Duodenal mucosa (tissue), 2 donors: ENCODE results near the gene ASS1.
"Not testable (repeated sequence)": the region's sequence is repeated elsewhere in the genome, so short reads cannot be mapped to it uniquely, and the experiment has no call there.

Source experiments
- H3K27ac ChIP-seq: one replicate; pipeline ENCODE4 v1.7.0; 2013; ENCODE audit warnings: low read depth, low read length
- H3K27me3 ChIP-seq, 2 donors: one replicate each; pipeline ENCODE4 v1.7.0; 2013; ENCODE audit warnings: low read length in 2 of 2, control low read depth in 1 of 2; ENCODE audit not compliant: insufficient read depth in 2 of 2, control insufficient read depth in 1 of 2
- H3K36me3 ChIP-seq, 2 donors: one replicate each; pipeline ENCODE4 v1.7.0; 2013; ENCODE audit warnings: low read length in 2 of 2, control low read depth in 1 of 2; ENCODE audit not compliant: insufficient read depth in 2 of 2, control insufficient read depth in 1 of 2
- H3K4me1 ChIP-seq, 2 donors: one replicate each; pipeline ENCODE4 v1.7.0; 2013; ENCODE audit warnings: low read length in 2 of 2, control low read depth in 1 of 2; ENCODE audit not compliant: insufficient read depth in 2 of 2, control insufficient read depth in 1 of 2
- H3K4me3 ChIP-seq, 2 donors: one replicate each; pipeline ENCODE4 v1.7.0; 2013; ENCODE audit warnings: low read length in 2 of 2, low read depth in 1 of 2
- H3K9ac ChIP-seq, 2 donors: one replicate each; pipeline ENCODE4 v1.7.0; 2013; ENCODE audit warnings: low read length in 2 of 2, low read depth in 1 of 2
- H3K9me3 ChIP-seq, 2 donors: one replicate each; pipeline ENCODE4 v1.7.0; 2013; ENCODE audit warnings: low read length in 2 of 2, control low read depth in 1 of 2; ENCODE audit not compliant: control insufficient read depth in 1 of 2

Gene ASS1

DNA sequence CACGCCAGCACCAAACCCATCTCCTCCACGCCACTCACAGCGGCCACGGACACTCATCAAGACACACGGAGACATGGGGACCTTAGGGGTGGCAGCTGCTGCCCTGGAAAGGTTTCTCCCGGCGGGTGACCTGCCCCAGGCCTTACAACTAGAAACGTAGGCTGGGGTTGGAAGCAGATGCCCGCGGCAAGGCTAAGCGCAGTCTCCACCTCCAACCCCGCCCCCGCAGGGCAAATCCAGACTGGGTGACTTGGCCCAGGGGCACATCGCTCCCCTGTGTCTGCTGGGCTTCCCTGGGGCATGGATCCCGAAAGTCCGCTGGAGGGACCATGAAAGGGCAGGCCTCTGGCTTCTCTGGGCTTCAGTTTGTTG is 12.0 kb upstream of the ASS1 start:
- H3K27ac ChIP-seq, result no peak overlapping the region
- peaks cover 0 to 3% of the 10 kb centered on the region in 2 donors for H3K36me3 ChIP-seq
- peaks cover 0 to 9% of the 10 kb centered on the region in 2 donors for H3K9me3 ChIP-seq
- H3K4me1 ChIP-seq, result peaks cover 7 to 10% of the 10 kb centered on the region in 2 donors
- H3K4me3 ChIP-seq, result no peak overlapping the region
- H3K9ac ChIP-seq, result no peak overlapping the region
- H3K27me3 ChIP-seq, result peaks cover 19 to 21% of the 10 kb centered on the region in 2 donors

GRCh38 chr9:130433168-130433946 is 11.4 kb upstream of the ASS1 start:
- H3K36me3 ChIP-seq, result peaks cover 0 to 3% of the 10 kb centered on the region in 2 donors
- peaks cover 0 to 9% of the 10 kb centered on the region in 2 donors for H3K9me3 ChIP-seq
- no peak overlapping the region for H3K27ac ChIP-seq
- no peak overlapping the region for H3K9ac ChIP-seq
- peak overlapping the region; percentile 28 to 58 for H3K4me3 ChIP-seq
- H3K4me1 ChIP-seq, result peaks cover 7 to 10% of the 10 kb centered on the region in 2 donors
- H3K27me3 ChIP-seq, result peaks cover 19 to 21% of the 10 kb centered on the region in 2 donors

DNA sequence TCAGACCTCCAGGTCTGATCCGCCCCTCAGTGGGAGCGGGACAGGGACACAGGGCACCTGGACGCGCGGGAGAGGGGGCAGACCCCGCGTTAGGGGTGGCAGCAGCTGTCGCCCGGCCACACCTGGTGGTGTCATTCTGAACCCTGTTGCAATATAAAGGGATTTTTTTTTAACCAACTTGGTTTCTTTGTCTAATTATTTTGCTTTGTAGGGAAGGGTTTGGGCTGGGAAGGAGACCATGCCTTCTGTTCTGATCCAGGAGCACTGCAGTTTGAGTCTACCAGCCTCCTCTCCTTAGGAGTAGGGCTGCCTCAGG is 10.9 kb upstream of the ASS1 start:
- Histone ChIP-seq H3K9me3 (peaks cover 0 to 9% of the 10 kb centered on the region in 2 donors), H3K4me1 (peaks cover 7 to 10% of the 10 kb centered on the region in 2 donors), H3K4me3 (no peak overlapping the region), H3K36me3 (peaks cover 0 to 3% of the 10 kb centered on the region in 2 donors), H3K9ac (no peak overlapping the region), H3K27me3 (peaks cover 19 to 21% of the 10 kb centered on the region in 2 donors), H3K27ac (no peak overlapping the region)

- H3K9ac ChIP-seq, H3K27ac ChIP-seq, H3K9me3 ChIP-seq, H3K4me3 ChIP-seq, H3K36me3 ChIP-seq: not testable (repeated sequence)
- H3K27me3 ChIP-seq, result peaks cover 19 to 21% of the 10 kb centered on the region in 2 donors
- peaks cover 7 to 10% of the 10 kb centered on the region in 2 donors for H3K4me1 ChIP-seq
Observed at GRCh38 chr9:130434656-130435055, 10.1 kb upstream of the ASS1 start.

- H3K36me3 ChIP-seq, result no peaks in the 10 kb centered on the region
- H3K27me3 ChIP-seq, result peaks cover 19 to 20% of the 10 kb centered on the region in 2 donors
- H3K4me3 ChIP-seq, result no peak overlapping the region
- H3K9ac ChIP-seq, result no peak overlapping the region
- peaks cover 2 to 6% of the 10 kb centered on the region in 2 donors for H3K9me3 ChIP-seq
- H3K27ac ChIP-seq, result no peak overlapping the region
- H3K4me1 ChIP-seq, result peaks cover 7 to 10% of the 10 kb centered on the region in 2 donors
Observed at GRCh38 chr9:130437011-130437789, 7.6 kb upstream of the ASS1 start.

DNA sequence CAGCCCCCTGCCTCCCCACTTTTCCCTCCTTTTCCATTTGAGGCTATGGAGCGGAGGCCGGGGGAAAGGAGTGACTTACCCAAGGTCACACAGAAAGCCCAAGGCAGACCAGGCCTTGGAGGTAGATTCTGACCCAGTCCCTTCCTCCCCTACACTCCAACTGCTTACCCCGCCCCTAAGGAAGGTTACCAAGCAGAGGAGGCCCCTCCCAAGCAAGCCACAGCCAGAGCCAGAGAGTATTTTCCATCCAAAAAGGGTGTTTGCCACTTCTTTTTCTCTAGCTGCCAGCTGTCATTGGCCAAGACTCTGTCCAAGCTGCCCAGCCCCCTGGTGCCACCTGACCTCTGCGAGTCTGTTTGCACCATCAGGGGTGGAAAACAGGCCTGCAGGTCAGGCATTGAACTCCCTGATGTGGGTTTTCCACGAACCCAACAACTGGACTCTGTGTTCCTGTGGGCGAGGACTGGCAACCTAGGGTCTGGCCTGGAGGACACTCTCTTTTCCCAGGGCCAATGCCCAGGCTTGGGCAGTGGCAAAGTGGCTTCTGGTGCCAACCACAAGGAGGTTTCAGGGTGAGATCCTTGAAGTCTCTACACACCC is 6.3 kb upstream of the ASS1 start:
- Histone ChIP-seq H3K27ac (no peak overlapping the region), H3K36me3 (no peaks in the 10 kb centered on the region), H3K4me1 (peaks cover 0 to 3% of the 10 kb centered on the region in 2 donors), H3K4me3 (no peak overlapping the region), H3K27me3 (peaks cover 7 to 9% of the 10 kb centered on the region in 2 donors), H3K9ac (no peak overlapping the region), H3K9me3 (peaks cover 2 to 6% of the 10 kb centered on the region in 2 donors)

DNA sequence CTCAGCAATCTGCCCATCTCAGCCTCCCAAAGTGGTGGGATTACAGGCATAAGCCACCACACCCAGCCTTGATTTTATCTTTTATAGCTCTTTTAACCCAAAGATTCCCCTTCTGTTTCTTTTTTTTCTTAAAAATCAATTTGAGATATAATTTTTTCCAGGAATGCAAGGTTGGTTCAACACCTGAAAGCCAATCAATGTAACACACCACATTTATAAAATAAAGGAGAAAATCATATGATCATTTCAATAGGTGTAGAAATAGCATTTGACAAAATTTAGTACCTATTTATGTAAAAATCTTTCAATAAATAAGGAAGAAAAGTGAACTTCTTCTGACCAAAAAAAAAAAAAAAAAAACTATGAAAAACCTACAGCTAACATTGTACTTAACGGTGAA is 3.7 kb upstream of the ASS1 start:
- no peak overlapping the region for H3K9ac ChIP-seq
- peaks cover 5 to 11% of the 10 kb centered on the region in 2 donors for H3K4me1 ChIP-seq
- peaks cover 2 to 6% of the 10 kb centered on the region in 2 donors for H3K9me3 ChIP-seq
- no peak overlapping the region for H3K4me3 ChIP-seq
- no peaks in the 10 kb centered on the region for H3K36me3 ChIP-seq
- H3K27me3 ChIP-seq, result no peaks in the 10 kb centered on the region
- H3K27ac ChIP-seq, result no peak overlapping the region

DNA sequence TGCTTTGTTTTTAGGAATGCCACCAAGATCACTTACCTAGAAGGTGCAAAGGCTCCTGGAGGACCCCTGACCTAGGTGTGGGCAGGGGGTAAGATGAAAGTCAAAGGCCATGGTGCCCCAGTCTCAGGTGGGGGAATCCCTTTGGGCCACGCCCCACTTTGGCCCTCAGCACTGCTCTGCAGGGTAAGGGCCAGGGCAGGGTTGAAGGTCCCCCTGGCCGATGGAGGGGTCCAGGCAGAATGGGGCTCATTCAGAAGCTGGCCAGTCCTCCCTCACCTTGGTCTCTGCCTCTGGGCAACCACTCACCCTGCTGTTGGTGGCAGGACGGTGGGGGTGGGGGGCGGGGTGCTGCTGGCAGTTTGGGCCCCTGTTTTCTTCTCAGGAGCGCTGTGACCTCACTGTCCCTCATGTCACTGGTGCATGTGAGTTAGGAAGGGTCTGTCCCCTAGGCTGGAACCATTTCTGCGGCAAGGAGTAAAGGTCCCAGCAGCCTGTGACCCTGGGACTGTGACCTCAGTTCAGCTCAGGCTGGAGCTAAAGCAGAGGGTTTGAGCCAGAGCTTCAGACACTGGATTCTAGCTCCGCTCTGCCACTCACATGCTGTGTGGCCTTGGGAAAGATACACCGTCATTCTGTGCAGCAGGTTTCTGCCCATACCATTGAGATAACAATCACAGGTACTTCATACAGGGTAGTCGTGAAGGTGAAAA is 1.9 kb upstream of the ASS1 start:
- no peaks in the 10 kb centered on the region for H3K27me3 ChIP-seq
- H3K36me3 ChIP-seq, result no peaks in the 10 kb centered on the region
- no peak overlapping the region for H3K9ac ChIP-seq
- H3K4me1 ChIP-seq, result peaks cover 23 to 26% of the 10 kb centered on the region in 2 donors
- no peak overlapping the region for H3K4me3 ChIP-seq
- no peak overlapping the region for H3K27ac ChIP-seq
- peaks cover 2 to 6% of the 10 kb centered on the region in 2 donors for H3K9me3 ChIP-seq

- H3K4me3 ChIP-seq, result no peak overlapping the region
- no peak overlapping the region for H3K27ac ChIP-seq
- H3K9me3 ChIP-seq, result peaks cover 2 to 6% of the 10 kb centered on the region in 2 donors
- H3K9ac ChIP-seq, result no peak overlapping the region
- H3K27me3 ChIP-seq, result no peaks in the 10 kb centered on the region
- H3K4me1 ChIP-seq, result peaks cover 27 to 30% of the 10 kb centered on the region in 2 donors
- no peaks in the 10 kb centered on the region for H3K36me3 ChIP-seq
Observed at GRCh38 chr9:130443456-130443801, 1.3 kb upstream of the ASS1 start.
